Pancreas (tissue), 10 donors: Measurements from ENCODE around the gene CHRNA5. TPM values are rescaled to one million over a fixed set of nuclear protein-coding genes. Genes with fewer than 3 reads are reported as not detected.
A peak's percentile ranks its signal among the peaks of the same experiment; 100 is the strongest.

Experiments used
- ATAC-seq, 4 donors: fragments of 200-7000 bp; cut with Tn5 transposase; one replicate each; pipeline versions ENCODE4 v1.8.0 to v1.9.1; 2020; ENCODE audit warnings: mild to moderate bottlenecking in 4 of 4, moderate library complexity in 4 of 4
- DNase-seq, 6 donors: peaks; one replicate each; pipeline ENCODE4 v3.0.0-alpha.2; 2020
- FAIRE-seq: peaks from 2 replicates; lab custom pipeline; 2012; peaks lifted over from hg19 to GRCh38; lab: Jason Lieb, UNC
- H3K27ac ChIP-seq, 4 donors: fragments of 200-600 bp; sonication (generic); 1 replicate in 3 of 4; 2 replicates in 1 of 4; pipeline versions ENCODE4 v1.5.0 to v1.8.0; 2020
- H3K27me3 ChIP-seq, 4 donors: fragments of 200-600 bp; one replicate each; pipeline ENCODE4 v1.8.0; 2021
- H3K36me3 ChIP-seq, 3 donors: fragments of 200-600 bp; sonication (generic) in 1 of 3; one replicate each; pipeline versions ENCODE4 v1.5.0 to v1.8.0; 2020 to 2021
- H3K4me1 ChIP-seq, 3 donors: fragments of 200-600 bp; one replicate each; pipeline ENCODE4 v1.8.0; 2021
- H3K4me3 ChIP-seq, 4 donors: fragments of 200-600 bp; sonication (generic) in 2 of 4; one replicate each; pipeline versions ENCODE4 v1.5.0 to v1.8.0; 2020 to 2021
- H3K9me3 ChIP-seq, 4 donors: fragments of 200-600 bp; one replicate each; pipeline ENCODE4 v1.8.0; 2021
- CTCF ChIP-seq, 4 donors: fragments of 200-600 bp; sonication (generic) in 3 of 4; IDR thresholded peaks; one replicate each; pipeline versions ENCODE4 v1.5.0 to v1.8.0; 2021; ENCODE audit warnings: antibody characterized with exemption in 4 of 4
- WGBS, 2 donors: extraction: QIAGEN DNeasy Blood & Tissue Kit; methylation state at CpG; one replicate each; pipeline ENCODE4 v1.1.7; 2013; 5-methylcytosine and 5-hydroxymethylcytosine counted together
- intact Hi-C, 3 donors: fragments of 100-400 bp; cut with DNase I; formaldehyde crosslinking; loops; one replicate each; pipeline versions ENCODE4 v1.11.1 to v1.14.2; 2022
- polyA plus RNA-seq, 2 donors: library from polyadenylated mRNA; stranded (reverse); fragments of 200-250 nt; gene quantifications; one replicate each; pipeline ENCODE4 v1.2.3, GENCODE V29; 2013
- total RNA-seq, 6 donors: library from RNA; stranded (reverse); fragmentation: NEBNext Ultra II Directional in 4 of 6; extraction: Animal tissue kit (Norgen Biotek cat#: 25700) in 4 of 6; gene quantifications; one replicate each; pipeline versions ENCODE4 v1.2.1 to v1.2.4, GENCODE V29; 2021 to 2023
- donor health status: healthy with polysubstance abuse.
- donor health status: DM: no; HTN: no; CAD: no; lungs with moderate emphysema.
- donor health status: DM: no; HTN: no; CAD: no.
- donor health status: control.
- donor health status: control.
- donor health status: Bipolar disorder and iron deficiency.
- donor health status: DM: yes; HTN: yes; CAD: no.
- donor health status: DM: no; HTN: no; CAD: no.
- donor health status: DM: no; HTN: no; CAD: no.
- donor health status: DM: yes; HTN: yes; CAD: no.

Gene CHRNA5
- total and polyA plus RNA-seq, 8 donors: 0.80 to 2.9 (median 1.8) TPM

GRCh38 chr15:78564743-78565096, 600 bp upstream of the CHRNA5 start:
- 59 to 67% methylated on average over 11 of the region's 11 CpGs for WGBS, 2 donors
- peak overlapping the region in 1 of 4 donors; percentile 60 for H3K4me3 ChIP-seq
- no peak for ATAC-seq
- FAIRE-seq: no peak
- TF ChIP-seq CTCF (IDR thresholded peaks at IDR 0.05): no peak
- intact Hi-C loops: no loop called here
- no peaks in the 10 kb centered on the region for H3K27me3 ChIP-seq
- DNase-seq: no peak
- no peaks in the 10 kb centered on the region for H3K9me3 ChIP-seq
- no peaks in the 10 kb centered on the region for H3K36me3 ChIP-seq
- peak overlapping the region in 2 of 4 donors; percentile 64 to 72 for H3K27ac ChIP-seq
- peaks cover 0 to 4% (median 0%) of the 10 kb centered on the region in 3 donors for H3K4me1 ChIP-seq

GRCh38 chr15:78565951-78566774, 843 bp downstream of the CHRNA5 start:
- intact Hi-C loops: no loop called here
- H3K27me3 ChIP-seq: no peaks in the 10 kb centered on the region

GRCh38 chr15:78567531-78567930, 2.2 kb downstream of the CHRNA5 start:
- 72 to 81% methylated on average over 4 of the region's 4 CpGs for WGBS, 2 donors
- H3K4me3 ChIP-seq: no peak overlapping the region
- H3K27me3 ChIP-seq: no peaks in the 10 kb centered on the region
- H3K27ac ChIP-seq: no peak overlapping the region
- no peaks in the 10 kb centered on the region for H3K9me3 ChIP-seq
- intact Hi-C loops: no loop called here
- DNase-seq (no peak), ATAC-seq (no peak), FAIRE-seq (no peak)
- peaks cover 0 to 4% (median 0%) of the 10 kb centered on the region in 3 donors for H3K4me1 ChIP-seq
- no peak for TF ChIP-seq CTCF (IDR thresholded peaks at IDR 0.05)
- no peaks in the 10 kb centered on the region for H3K36me3 ChIP-seq

More at GRCh38 chr15:78565951-78566774, 843 bp downstream of the CHRNA5 start:
- no peak for FAIRE-seq
- Histone ChIP-seq H3K36me3 (no peaks in the 10 kb centered on the region), H3K4me3 (peak overlapping the region; percentile 41 to 60 (median 52)), H3K9me3 (no peaks in the 10 kb centered on the region), H3K27ac (peak overlapping the region in 2 of 4 donors; percentile 64 to 72), H3K4me1 (peaks cover 0 to 4% (median 0%) of the 10 kb centered on the region in 3 donors)
- TF ChIP-seq CTCF (IDR thresholded peaks at IDR 0.05): peak in 1 of 4 donors; percentile 11
- DNase-seq: peak in 1 of 6 donors; percentile 17
- 2 to 3% methylated on average over 19 of the region's 19 CpGs for WGBS, 2 donors
- ATAC-seq: peak; percentile 22 to 39 (median 36)

DNA sequence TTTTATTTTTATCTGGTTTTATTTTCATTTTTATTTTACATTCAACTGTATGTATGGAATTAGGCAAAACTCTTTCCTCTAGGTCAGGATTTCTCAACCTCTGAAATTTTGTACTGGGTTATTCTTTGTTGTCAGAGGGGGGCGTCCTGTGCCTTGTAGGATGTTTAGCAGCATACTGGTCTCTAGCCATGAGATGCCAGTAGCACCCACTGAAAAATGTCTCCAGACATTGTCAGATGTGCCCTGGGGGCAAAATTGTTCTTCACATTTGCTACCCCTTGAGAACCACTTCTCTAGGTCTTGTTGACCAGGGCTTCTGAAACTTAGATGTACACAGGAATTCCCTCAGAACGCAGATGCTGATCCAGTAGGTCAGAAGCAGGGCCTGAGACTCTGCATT, 5.4 kb downstream of the CHRNA5 start:
- Histone ChIP-seq H3K4me3 (no peak overlapping the region), H3K27ac (no peak overlapping the region), H3K36me3 (no peaks in the 10 kb centered on the region), H3K4me1 (peaks cover 0 to 4% (median 0%) of the 10 kb centered on the region in 3 donors), H3K9me3 (no peaks in the 10 kb centered on the region), H3K27me3 (no peaks in the 10 kb centered on the region)
- intact Hi-C loops: no loop called here
- no peak for TF ChIP-seq CTCF (IDR thresholded peaks at IDR 0.05)
- WGBS, 2 donors: 75 to 85% methylated on average over 2 of the region's 2 CpGs
- DNase-seq: no peak
- no peak for ATAC-seq
- FAIRE-seq: no peak

DNA sequence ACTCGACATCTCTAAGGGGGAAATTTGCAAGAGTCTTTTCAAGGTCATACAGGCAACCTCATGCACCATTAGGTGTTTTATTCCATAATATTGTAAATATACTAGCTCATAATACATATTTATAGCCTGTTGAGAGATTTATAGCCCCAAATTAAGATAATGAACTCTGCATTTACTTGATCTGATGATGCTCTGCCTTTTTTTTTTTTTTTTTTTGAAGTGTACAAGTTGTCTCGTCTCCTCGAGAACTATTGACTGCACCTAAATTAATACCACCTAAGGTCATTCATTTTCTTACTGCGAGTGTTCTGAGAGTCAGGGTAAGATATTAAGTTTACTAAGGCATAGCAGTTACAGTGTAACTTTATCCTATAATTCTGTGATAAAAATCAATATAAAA, 6.1 kb downstream of the CHRNA5 start:
- Histone ChIP-seq H3K36me3 (no peaks in the 10 kb centered on the region), H3K4me1 (peaks cover 0 to 3% (median 0%) of the 10 kb centered on the region in 3 donors), H3K27ac (no peak overlapping the region), H3K27me3 (no peaks in the 10 kb centered on the region), H3K9me3 (no peaks in the 10 kb centered on the region), H3K4me3 (no peak overlapping the region)
- ATAC-seq: no peak
- no peak for FAIRE-seq
- intact Hi-C loops: no loop called here
- no peak for DNase-seq
- 61 to 73% methylated on average over 4 of the region's 4 CpGs for WGBS, 2 donors
- no peak for TF ChIP-seq CTCF (IDR thresholded peaks at IDR 0.05)
